AG09319 (cell line): ENCODE results near the gene ISG15.
"Not testable (repeated sequence)": the region's sequence is repeated elsewhere in the genome, so short reads cannot be mapped to it uniquely, and the experiment has no call there.

Experiments used
- DNase-seq: peaks from one replicate; pipeline ENCODE4 v3.0.0-alpha.2; 2010; ENCODE audit warnings: low read depth; ENCODE audit errors: extremely low read depth
- CTCF ChIP-seq: IDR thresholded peaks from 2 replicates; pipeline ENCODE4 v1.5.1; 2011; ENCODE audit warnings: low read depth, mild to moderate bottlenecking, inconsistent platforms, low read length, moderate library complexity

ISG15 gene

DNA sequence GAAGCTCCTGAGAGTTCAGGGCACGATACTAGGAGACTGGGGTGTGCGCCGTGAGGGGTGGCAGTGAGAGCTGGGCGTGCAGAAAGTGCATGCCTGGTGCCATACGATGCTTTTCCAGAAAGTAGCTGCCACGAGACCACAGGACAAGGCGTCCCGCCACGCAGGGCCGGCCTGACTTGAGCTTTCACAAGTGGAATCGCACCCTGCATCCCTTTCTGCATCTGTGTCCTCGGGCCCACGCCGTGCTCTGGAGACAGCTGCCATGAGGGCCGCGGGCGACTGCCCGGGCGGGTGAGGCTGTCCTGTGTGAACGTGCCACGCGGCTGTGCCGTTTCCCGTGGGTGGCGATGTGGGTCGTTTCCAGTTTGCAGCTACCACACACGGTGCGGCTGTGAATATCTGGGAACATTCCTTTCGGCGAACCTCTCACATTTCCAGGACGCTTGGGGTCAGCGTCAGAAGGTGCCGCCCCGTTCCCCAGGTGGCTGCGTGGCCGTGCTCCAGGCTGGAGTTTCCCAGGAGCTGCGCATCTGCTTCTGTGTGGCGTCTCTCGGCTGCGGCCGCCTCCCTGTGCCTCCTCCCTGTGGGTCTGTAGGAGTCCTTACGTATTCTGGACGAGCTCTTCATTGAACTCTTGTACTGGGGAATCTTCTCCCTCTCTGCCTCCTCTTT lies 30.4 kb upstream of the ISG15 start:
- TF ChIP-seq CTCF = no peak
- no peak for DNase-seq

- peak; percentile 74 for TF ChIP-seq CTCF
- DNase-seq = no peak
Measured at GRCh38 chr1:983798-984475, 29.4 kb upstream of the ISG15 start.

- no peak for DNase-seq
- TF ChIP-seq CTCF = no peak
Measured at GRCh38 chr1:984476-984814, 28.9 kb upstream of the ISG15 start.

GRCh38 chr1:985126-985525 lies 28.2 kb upstream of the ISG15 start:
- TF ChIP-seq CTCF = no peak

DNA sequence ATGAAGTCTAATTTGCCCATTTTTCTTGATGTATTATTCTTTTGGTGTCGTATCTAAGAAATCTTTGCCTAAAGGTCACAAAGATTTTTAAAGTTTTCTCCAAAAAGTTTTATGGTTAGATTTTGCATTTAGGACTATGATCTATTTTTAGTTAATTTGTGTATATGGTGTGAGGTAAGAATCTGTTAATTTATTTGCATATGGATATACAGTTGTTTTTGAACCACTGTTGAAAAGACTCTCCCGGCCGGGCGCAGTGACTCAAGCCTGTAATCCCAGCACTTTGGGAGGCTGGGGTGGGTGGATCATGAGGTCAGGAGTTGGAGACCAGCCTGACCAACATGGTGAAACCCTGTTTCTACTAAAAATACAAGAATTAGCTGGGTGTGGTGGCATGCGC lies 25.2 kb upstream of the ISG15 start:
- DNase-seq = not testable (repeated sequence)

More at GRCh38 chr1:985126-985525, 28.2 kb upstream of the ISG15 start:
- no peak for DNase-seq

DNA sequence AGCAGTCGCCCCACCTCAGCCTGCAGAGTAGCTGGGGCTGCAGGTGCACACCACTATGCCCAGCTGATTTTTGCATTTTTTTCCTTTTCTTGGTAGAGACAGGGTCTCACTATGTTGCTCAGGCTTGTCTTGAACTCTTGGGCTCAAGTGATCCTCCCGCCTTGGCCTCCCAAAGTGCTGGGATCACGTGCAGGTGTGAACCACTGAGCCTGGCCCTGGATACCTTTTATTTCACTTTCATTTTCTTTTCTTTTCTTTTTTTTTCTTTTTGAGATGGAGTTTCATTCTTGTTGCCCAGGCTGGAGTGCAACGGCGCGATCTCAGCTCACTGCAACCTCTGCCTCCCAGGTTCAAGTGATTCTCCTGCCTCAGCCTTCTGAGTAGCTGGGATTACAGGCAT lies 22.0 kb upstream of the ISG15 start:
- not testable (repeated sequence) for DNase-seq

- TF ChIP-seq CTCF = no peak
- no peak for DNase-seq
Measured at GRCh38 chr1:991895-992294, 21.4 kb upstream of the ISG15 start.

GRCh38 chr1:992362-992761 lies 20.9 kb upstream of the ISG15 start:
- no peak for DNase-seq
- TF ChIP-seq CTCF = no peak
